PFSK-1 (cell line): ENCODE data around the gene AK8.

Source experiments
- POLR2AphosphoS5 ChIP-seq: IDR thresholded peaks from 2 replicates; pipeline ENCODE4 v1.6.1; 2012; ENCODE audit warnings: low read depth, mild to moderate bottlenecking, control low read depth, low read length, moderate library complexity
- SIN3A ChIP-seq: IDR thresholded peaks from 2 replicates; pipeline ENCODE4 v1.6.1; 2012; ENCODE audit warnings: mild to moderate bottlenecking, low read length, moderate library complexity, borderline replicate concordance; ENCODE audit not compliant: insufficient read depth
- TAF1 ChIP-seq: IDR thresholded peaks from 2 replicates; pipeline ENCODE4 v1.6.1; 2012; ENCODE audit warnings: low read length, control low read depth, borderline replicate concordance; ENCODE audit not compliant: insufficient read depth
- TF ChIP-seq, protein P1 (sequence below), 2 experiments: IDR thresholded peaks; 2 replicates each; pipeline versions ENCODE4 v1.6.1 to v1.8.0; 2011 to 2012; ENCODE audit warnings: low read depth in 2 of 2, low read length in 2 of 2, control low read depth in 1 of 2, inconsistent platforms in 1 of 2, mild to moderate bottlenecking in 1 of 2, moderate library complexity in 1 of 2; ENCODE audit not compliant: insufficient read depth in 1 of 2

DNA sequence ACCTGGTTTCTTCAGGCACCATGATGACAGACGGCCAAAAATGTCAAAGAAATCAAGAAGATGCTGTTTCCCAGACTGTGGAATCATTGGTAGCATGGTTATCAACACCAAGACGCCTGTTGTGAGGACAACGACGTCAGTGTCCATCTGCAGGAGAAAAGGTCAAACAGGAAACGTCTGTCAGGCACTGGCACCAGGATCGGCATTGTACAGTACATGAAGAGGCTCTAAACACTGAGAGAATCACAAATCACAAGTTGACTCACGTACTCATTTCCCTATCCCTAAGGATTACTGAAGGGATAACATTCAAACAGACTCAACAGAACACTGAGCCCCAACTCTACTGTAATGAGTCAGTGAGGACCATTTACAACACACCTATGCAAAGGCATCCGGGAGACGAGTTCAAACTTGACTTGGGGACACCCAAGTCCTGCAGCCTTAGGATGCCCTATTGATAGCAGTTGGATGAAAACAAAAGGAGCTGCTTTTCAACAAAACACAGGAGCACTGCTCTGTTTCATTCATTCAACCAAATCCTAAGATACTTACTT is 45.3 kb upstream of the AK8 start:
- TF ChIP-seq POLR2AphosphoS5 (no peak), TAF1 (no peak), SIN3A (no peak)
- TF ChIP-seq, protein P1, sequence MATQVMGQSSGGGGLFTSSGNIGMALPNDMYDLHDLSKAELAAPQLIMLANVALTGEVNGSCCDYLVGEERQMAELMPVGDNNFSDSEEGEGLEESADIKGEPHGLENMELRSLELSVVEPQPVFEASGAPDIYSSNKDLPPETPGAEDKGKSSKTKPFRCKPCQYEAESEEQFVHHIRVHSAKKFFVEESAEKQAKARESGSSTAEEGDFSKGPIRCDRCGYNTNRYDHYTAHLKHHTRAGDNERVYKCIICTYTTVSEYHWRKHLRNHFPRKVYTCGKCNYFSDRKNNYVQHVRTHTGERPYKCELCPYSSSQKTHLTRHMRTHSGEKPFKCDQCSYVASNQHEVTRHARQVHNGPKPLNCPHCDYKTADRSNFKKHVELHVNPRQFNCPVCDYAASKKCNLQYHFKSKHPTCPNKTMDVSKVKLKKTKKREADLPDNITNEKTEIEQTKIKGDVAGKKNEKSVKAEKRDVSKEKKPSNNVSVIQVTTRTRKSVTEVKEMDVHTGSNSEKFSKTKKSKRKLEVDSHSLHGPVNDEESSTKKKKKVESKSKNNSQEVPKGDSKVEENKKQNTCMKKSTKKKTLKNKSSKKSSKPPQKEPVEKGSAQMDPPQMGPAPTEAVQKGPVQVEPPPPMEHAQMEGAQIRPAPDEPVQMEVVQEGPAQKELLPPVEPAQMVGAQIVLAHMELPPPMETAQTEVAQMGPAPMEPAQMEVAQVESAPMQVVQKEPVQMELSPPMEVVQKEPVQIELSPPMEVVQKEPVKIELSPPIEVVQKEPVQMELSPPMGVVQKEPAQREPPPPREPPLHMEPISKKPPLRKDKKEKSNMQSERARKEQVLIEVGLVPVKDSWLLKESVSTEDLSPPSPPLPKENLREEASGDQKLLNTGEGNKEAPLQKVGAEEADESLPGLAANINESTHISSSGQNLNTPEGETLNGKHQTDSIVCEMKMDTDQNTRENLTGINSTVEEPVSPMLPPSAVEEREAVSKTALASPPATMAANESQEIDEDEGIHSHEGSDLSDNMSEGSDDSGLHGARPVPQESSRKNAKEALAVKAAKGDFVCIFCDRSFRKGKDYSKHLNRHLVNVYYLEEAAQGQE (IDR thresholded peaks at IDR 0.05; ENCODE audit: insufficient read depth in 1 of 2, low read depth in 2 of 2, low read length in 2 of 2), result no peak
